Measurements from ENCODE around the gene PACS2. TPM values are rescaled to one million over a fixed set of nuclear protein-coding genes. Genes with fewer than 3 reads are reported as not detected.
"Not testable (repeated sequence)": the region's sequence is repeated elsewhere in the genome, so short reads cannot be mapped to it uniquely, and the experiment has no call there.

Gene PACS2
- total RNA-seq, 2 donors from 2014 or later, result 117 to 121 TPM

DNA sequence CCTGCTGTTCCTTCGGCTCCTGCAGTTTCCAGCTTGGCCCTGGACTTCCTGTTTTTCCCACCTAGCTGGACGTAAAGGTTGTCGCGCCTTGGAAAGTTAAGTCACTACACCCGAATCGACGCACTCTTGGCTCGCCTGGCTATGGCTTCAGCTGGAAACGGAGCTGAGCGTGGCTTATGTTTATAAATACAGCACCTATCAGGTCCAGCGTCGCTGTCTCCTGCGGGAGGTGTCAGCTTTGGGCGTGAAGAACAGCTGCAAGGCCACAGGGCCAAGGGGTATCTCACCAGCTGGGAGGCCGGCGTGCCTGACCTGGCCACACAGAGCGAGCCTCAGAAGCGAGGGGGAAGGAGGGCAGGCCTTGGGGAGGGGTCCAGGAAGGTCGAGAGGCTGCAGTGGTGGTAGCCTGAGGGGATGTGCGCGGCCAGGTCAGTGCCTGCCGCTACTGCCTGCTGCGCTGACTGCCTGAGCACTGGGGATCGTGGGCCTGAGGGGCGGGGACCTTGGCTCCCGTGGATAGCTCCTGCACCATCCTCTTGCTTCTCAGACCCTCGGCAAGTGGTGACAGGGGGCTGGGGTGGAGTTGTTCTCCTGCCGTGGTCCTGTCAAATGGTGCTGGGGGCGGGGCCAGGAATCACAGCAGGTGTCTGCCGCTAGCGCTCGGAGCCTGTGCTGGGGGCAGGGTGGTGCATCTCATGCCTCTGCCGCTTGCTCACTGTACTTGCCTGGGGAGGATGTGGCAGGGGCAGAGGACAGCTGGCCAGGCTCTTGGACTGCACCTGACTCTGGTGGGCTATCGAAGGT lies 12.5 kb downstream of the PACS2 start:
- H3K27ac ChIP-seq (ENCODE audit: low read depth, low read length), result no peak overlapping the region

DNA sequence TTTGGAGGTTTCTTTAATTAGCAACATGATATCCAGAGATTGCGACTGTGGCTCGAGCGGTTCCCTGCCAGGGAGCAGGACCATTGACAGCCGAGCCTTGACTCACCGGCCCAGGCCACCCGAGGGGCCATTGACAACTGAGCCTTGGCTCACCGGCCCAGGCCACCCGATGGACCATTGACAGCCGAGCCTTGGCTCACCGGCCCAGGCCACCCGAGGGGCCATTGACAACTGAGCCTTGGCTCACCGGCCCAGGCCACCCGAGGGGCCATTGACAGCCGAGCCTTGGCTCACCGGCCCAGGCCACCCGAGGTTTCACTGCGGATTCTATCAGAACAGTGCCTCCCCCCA lies 13.1 kb downstream of the PACS2 start:
- 43 to 61% methylated on average over 13 to 17 of the region's 17 CpGs for WGBS, 2 experiments (ENCODE audit: insufficient coverage in 1 of 2, insufficient read length in 1 of 2)
- H3K4me3 Mint-ChIP-seq; H3K4me3 ChIP-seq (ENCODE audit: low read length); H3K27ac ChIP-seq (ENCODE audit: low read depth, low read length); H3K9ac ChIP-seq (ENCODE audit: extremely low read depth, low read length, poor library complexity, severe bottlenecking); DNase-seq; H3K27me3 Mint-ChIP-seq (ENCODE audit: insufficient read depth); H3K9me3 ChIP-seq (ENCODE audit: control insufficient read depth, low read length); H3K36me3 Mint-ChIP-seq (ENCODE audit: low read depth); H3K9me3 Mint-ChIP-seq; H3K27ac Mint-ChIP-seq; H3K36me3 ChIP-seq (ENCODE audit: control insufficient read depth, insufficient read depth, low read length); H3K27me3 ChIP-seq (ENCODE audit: control insufficient read depth, insufficient read depth, low read length, poor library complexity, severe bottlenecking): not testable (repeated sequence)
- peaks cover 19% of the 10 kb centered on the region for H3K4me1 Mint-ChIP-seq
- peaks cover 19% of the 10 kb centered on the region for H3K4me1 ChIP-seq (ENCODE audit: control insufficient read depth, insufficient read depth, low read length)

More for the DNA sequence above, 12.5 kb downstream of the PACS2 start:
- TF ChIP-seq, protein P1, sequence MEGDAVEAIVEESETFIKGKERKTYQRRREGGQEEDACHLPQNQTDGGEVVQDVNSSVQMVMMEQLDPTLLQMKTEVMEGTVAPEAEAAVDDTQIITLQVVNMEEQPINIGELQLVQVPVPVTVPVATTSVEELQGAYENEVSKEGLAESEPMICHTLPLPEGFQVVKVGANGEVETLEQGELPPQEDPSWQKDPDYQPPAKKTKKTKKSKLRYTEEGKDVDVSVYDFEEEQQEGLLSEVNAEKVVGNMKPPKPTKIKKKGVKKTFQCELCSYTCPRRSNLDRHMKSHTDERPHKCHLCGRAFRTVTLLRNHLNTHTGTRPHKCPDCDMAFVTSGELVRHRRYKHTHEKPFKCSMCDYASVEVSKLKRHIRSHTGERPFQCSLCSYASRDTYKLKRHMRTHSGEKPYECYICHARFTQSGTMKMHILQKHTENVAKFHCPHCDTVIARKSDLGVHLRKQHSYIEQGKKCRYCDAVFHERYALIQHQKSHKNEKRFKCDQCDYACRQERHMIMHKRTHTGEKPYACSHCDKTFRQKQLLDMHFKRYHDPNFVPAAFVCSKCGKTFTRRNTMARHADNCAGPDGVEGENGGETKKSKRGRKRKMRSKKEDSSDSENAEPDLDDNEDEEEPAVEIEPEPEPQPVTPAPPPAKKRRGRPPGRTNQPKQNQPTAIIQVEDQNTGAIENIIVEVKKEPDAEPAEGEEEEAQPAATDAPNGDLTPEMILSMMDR (conservative IDR thresholded peaks at IDR 0.05), result no peak
- Mint-ChIP-seq H3K9me3 (peaks cover 1% of the 10 kb centered on the region), H3K27ac (no peak overlapping the region), H3K27me3 (ENCODE audit: insufficient read depth) (no peaks in the 10 kb centered on the region), H3K4me1 (peaks cover 21% of the 10 kb centered on the region), H3K36me3 (ENCODE audit: low read depth) (peaks cover 9% of the 10 kb centered on the region), H3K4me3 (no peak overlapping the region)
- H3K4me1 ChIP-seq (ENCODE audit: control insufficient read depth, insufficient read depth, low read length), result peaks cover 18% of the 10 kb centered on the region
- peaks cover 4% of the 10 kb centered on the region for H3K9me3 ChIP-seq (ENCODE audit: control insufficient read depth, low read length)
- H3K9ac ChIP-seq (ENCODE audit: extremely low read depth, low read length, poor library complexity, severe bottlenecking), result no peak overlapping the region
- 49 to 59% methylated on average over 29 to 34 of the region's 34 CpGs for WGBS, 2 experiments (ENCODE audit: insufficient coverage in 1 of 2, insufficient read length in 1 of 2)
- H3K36me3 ChIP-seq (ENCODE audit: control insufficient read depth, insufficient read depth, low read length), result no peaks in the 10 kb centered on the region
- H3K27me3 ChIP-seq (ENCODE audit: control insufficient read depth, insufficient read depth, low read length, poor library complexity, severe bottlenecking), result no peaks in the 10 kb centered on the region
- peak; percentile 83 for DNase-seq
- no peak overlapping the region for H3K4me3 ChIP-seq (ENCODE audit: low read length)

DNA sequence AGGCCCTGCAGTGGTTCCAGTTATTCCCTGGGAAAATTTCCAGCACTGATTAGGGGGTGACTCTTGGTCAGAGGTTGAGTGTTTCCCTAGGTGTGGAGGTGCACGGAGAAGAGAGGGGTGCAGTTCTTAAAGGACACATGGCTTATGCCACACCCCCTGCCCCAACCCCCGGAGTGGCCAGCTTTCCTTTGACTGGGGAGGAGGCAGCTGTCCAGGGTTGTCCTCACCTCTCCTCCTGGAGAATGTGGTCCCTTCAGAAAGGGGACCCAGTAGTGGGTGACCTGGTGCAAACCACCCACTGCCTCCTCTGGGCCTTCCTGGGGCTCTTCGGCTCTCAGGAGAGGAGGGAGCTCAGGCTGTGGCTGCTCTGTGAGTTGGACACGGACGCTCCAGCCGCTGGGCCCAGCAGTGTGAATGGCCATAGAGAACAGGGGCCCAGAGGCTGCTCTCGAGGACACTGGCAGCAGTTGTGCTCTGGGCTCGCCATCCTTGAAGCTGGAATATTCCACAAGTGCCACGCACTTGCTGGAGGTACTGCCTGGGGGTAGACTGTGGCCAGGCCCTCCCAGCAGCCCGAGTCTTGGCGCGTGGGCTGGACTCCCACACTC lies 13.6 kb downstream of the PACS2 start:
- H3K27me3 Mint-ChIP-seq (ENCODE audit: insufficient read depth), result no peaks in the 10 kb centered on the region
- Histone ChIP-seq H3K9ac (ENCODE audit: extremely low read depth, low read length, poor library complexity, severe bottlenecking) (no peak overlapping the region), H3K36me3 (ENCODE audit: control insufficient read depth, insufficient read depth, low read length) (no peaks in the 10 kb centered on the region), H3K27ac (ENCODE audit: low read depth, low read length) (no peak overlapping the region), H3K9me3 (ENCODE audit: control insufficient read depth, low read length) (peaks cover 4% of the 10 kb centered on the region), H3K4me1 (ENCODE audit: control insufficient read depth, insufficient read depth, low read length) (peaks cover 19% of the 10 kb centered on the region), H3K4me3 (ENCODE audit: low read length) (no peak overlapping the region), H3K27me3 (ENCODE audit: control insufficient read depth, insufficient read depth, low read length, poor library complexity, severe bottlenecking) (no peaks in the 10 kb centered on the region)
- peaks cover 1% of the 10 kb centered on the region for H3K9me3 Mint-ChIP-seq
- DNase-seq, result peak; percentile 36
- no peak overlapping the region for H3K27ac Mint-ChIP-seq
- WGBS, 2 experiments (ENCODE audit: insufficient coverage in 1 of 2, insufficient read length in 1 of 2), result 92 to 95% methylated on average over 11 to 12 of the region's 12 CpGs
- peaks cover 13% of the 10 kb centered on the region for H3K4me1 Mint-ChIP-seq
- peaks cover 4% of the 10 kb centered on the region for H3K36me3 Mint-ChIP-seq (ENCODE audit: low read depth)
- H3K4me3 Mint-ChIP-seq, result no peak overlapping the region
- TF ChIP-seq, protein P1 (conservative IDR thresholded peaks at IDR 0.05), result no peak
